ENCODE results near the gene LRRK1.

The LRRK1 gene

GRCh38 chr15:100940767-100941379 lies 21.7 kb downstream of the LRRK1 start:
- Histone ChIP-seq H3K9ac (ENCODE audit: low read depth, low read length) (no peak overlapping the region), H3K27me3 (ENCODE audit: insufficient read depth, low read length, poor library complexity) (no peaks in the 10 kb centered on the region), H3K79me2 (ENCODE audit: insufficient read depth, low read length) (no peaks in the 10 kb centered on the region), H3K4me2 (ENCODE audit: insufficient read depth, low read length) (no peak overlapping the region), H3K9me3 (ENCODE audit: insufficient read depth, low read length, severe bottlenecking) (no peaks in the 10 kb centered on the region), H2AFZ (ENCODE audit: low read depth, low read length) (no peak overlapping the region), H3K4me3 (ENCODE audit: low read depth in 1 of 2, low read length in 2 of 2) (no peak overlapping the region), H3K36me3 (ENCODE audit: insufficient read depth, low read length) (no peaks in the 10 kb centered on the region), H3K4me1 (ENCODE audit: insufficient read depth, low read length) (no peaks in the 10 kb centered on the region), H3K27ac (ENCODE audit: low read length) (no peak overlapping the region), H4K20me1 (ENCODE audit: insufficient read depth, low read length) (no peaks in the 10 kb centered on the region)
- TF ChIP-seq CTCF (IDR thresholded peaks at IDR 0.05; ENCODE audit: borderline replicate concordance, extremely low read depth, low read length, poor library complexity, severe bottlenecking) (no peak), EZH2 (IDR thresholded peaks at IDR 0.05; ENCODE audit: borderline replicate concordance, low read depth, low read length, severe bottlenecking) (no peak)
- DNase-seq (no peak), ATAC-seq (ENCODE audit: insufficient read depth, low read depth) (no peak)

- Histone ChIP-seq H3K27me3 (ENCODE audit: insufficient read depth, low read length, poor library complexity) (no peaks in the 10 kb centered on the region), H3K4me2 (ENCODE audit: insufficient read depth, low read length) (no peak overlapping the region), H3K9me3 (ENCODE audit: insufficient read depth, low read length, severe bottlenecking) (no peaks in the 10 kb centered on the region), H3K4me3 (ENCODE audit: low read depth in 1 of 2, low read length in 2 of 2) (no peak overlapping the region), H3K9ac (ENCODE audit: low read depth, low read length) (no peak overlapping the region), H4K20me1 (ENCODE audit: insufficient read depth, low read length) (no peaks in the 10 kb centered on the region), H3K79me2 (ENCODE audit: insufficient read depth, low read length) (no peaks in the 10 kb centered on the region), H3K4me1 (ENCODE audit: insufficient read depth, low read length) (no peaks in the 10 kb centered on the region), H3K27ac (ENCODE audit: low read length) (no peak overlapping the region), H2AFZ (ENCODE audit: low read depth, low read length) (no peak overlapping the region), H3K36me3 (ENCODE audit: insufficient read depth, low read length) (no peaks in the 10 kb centered on the region)
- no peak for TF ChIP-seq CTCF (IDR thresholded peaks at IDR 0.05; ENCODE audit: borderline replicate concordance, extremely low read depth, low read length, poor library complexity, severe bottlenecking)
- TF ChIP-seq EZH2 (IDR thresholded peaks at IDR 0.05; ENCODE audit: borderline replicate concordance, low read depth, low read length, severe bottlenecking) = no peak
- ATAC-seq (ENCODE audit: insufficient read depth, low read depth) (no peak), DNase-seq (no peak)
Measured at GRCh38 chr15:100941536-100941935, 22.4 kb downstream of the LRRK1 start.

- Histone ChIP-seq H3K27me3 (ENCODE audit: insufficient read depth, low read length, poor library complexity) (no peaks in the 10 kb centered on the region), H3K9me3 (ENCODE audit: insufficient read depth, low read length, severe bottlenecking) (no peaks in the 10 kb centered on the region), H3K79me2 (ENCODE audit: insufficient read depth, low read length) (no peaks in the 10 kb centered on the region), H3K4me3 (ENCODE audit: low read depth in 1 of 2, low read length in 2 of 2) (no peak overlapping the region), H3K27ac (ENCODE audit: low read length) (no peak overlapping the region), H3K4me2 (ENCODE audit: insufficient read depth, low read length) (no peak overlapping the region), H3K9ac (ENCODE audit: low read depth, low read length) (no peak overlapping the region), H3K36me3 (ENCODE audit: insufficient read depth, low read length) (no peaks in the 10 kb centered on the region), H2AFZ (ENCODE audit: low read depth, low read length) (no peak overlapping the region), H4K20me1 (ENCODE audit: insufficient read depth, low read length) (no peaks in the 10 kb centered on the region), H3K4me1 (ENCODE audit: insufficient read depth, low read length) (no peaks in the 10 kb centered on the region)
- TF ChIP-seq CTCF (IDR thresholded peaks at IDR 0.05; ENCODE audit: borderline replicate concordance, extremely low read depth, low read length, poor library complexity, severe bottlenecking) (no peak), EZH2 (IDR thresholded peaks at IDR 0.05; ENCODE audit: borderline replicate concordance, low read depth, low read length, severe bottlenecking) (no peak)
- no peak for DNase-seq
- no peak for ATAC-seq (ENCODE audit: insufficient read depth, low read depth)
Measured at GRCh38 chr15:100942656-100943425, 23.7 kb downstream of the LRRK1 start.
